GM12891 (cell line): ENCODE measurements around the gene DNAJC5.

ENCODE experiments used
- DNase-seq: peaks from one replicate; pipeline ENCODE4 v3.0.0; 2011; ENCODE audit warnings: low spot score; ENCODE audit not compliant: insufficient read length
- FAIRE-seq: peaks from 2 replicates; lab custom pipeline; 2011; peaks lifted over from hg19 to GRCh38; lab: Jason Lieb, UNC
- PAX5 ChIP-seq: IDR thresholded peaks from 2 replicates; pipeline ENCODE4 v1.6.1; 2011; ENCODE audit warnings: low read length, moderate library complexity, mild to moderate bottlenecking; ENCODE audit not compliant: insufficient read depth, severe bottlenecking
- POLR2A ChIP-seq: IDR thresholded peaks from 2 replicates; pipeline ENCODE4 v1.6.1; 2011; ENCODE audit warnings: low read depth, low read length, control low read depth
- POLR2AphosphoS5 ChIP-seq: IDR thresholded peaks from 2 replicates; pipeline ENCODE4 v1.6.1; 2011; ENCODE audit warnings: low read depth, low read length, control low read depth
- POU2F2 ChIP-seq: IDR thresholded peaks from 2 replicates; pipeline ENCODE4 v1.6.1; 2011; ENCODE audit warnings: low read depth, mild to moderate bottlenecking, control low read depth, low read length, moderate library complexity
- SPI1 ChIP-seq: IDR thresholded peaks from 2 replicates; pipeline ENCODE4 v1.6.1; 2011; ENCODE audit warnings: low read depth, low read length, control low read depth
- TAF1 ChIP-seq: IDR thresholded peaks from 2 replicates; pipeline ENCODE4 v1.6.1; 2011; ENCODE audit warnings: low read depth, low read length, control low read depth

The DNAJC5 gene

GRCh38 chr20:63886054-63886419 lies 8.9 kb upstream of the DNAJC5 start:
- TF ChIP-seq POLR2AphosphoS5, result no peak
- no peak for TF ChIP-seq POU2F2
- no peak for TF ChIP-seq POLR2A
- no peak for TF ChIP-seq PAX5
- TF ChIP-seq TAF1, result no peak
- TF ChIP-seq SPI1, result no peak
- FAIRE-seq, result no peak
- DNase-seq, result no peak

- FAIRE-seq (no peak), DNase-seq (no peak)
- TF ChIP-seq POLR2A, result no peak
- no peak for TF ChIP-seq POU2F2
- TF ChIP-seq PAX5, result no peak
- no peak for TF ChIP-seq POLR2AphosphoS5
- no peak for TF ChIP-seq TAF1
- no peak for TF ChIP-seq SPI1
Observed at GRCh38 chr20:63886921-63887320, 8.0 kb upstream of the DNAJC5 start.

DNA sequence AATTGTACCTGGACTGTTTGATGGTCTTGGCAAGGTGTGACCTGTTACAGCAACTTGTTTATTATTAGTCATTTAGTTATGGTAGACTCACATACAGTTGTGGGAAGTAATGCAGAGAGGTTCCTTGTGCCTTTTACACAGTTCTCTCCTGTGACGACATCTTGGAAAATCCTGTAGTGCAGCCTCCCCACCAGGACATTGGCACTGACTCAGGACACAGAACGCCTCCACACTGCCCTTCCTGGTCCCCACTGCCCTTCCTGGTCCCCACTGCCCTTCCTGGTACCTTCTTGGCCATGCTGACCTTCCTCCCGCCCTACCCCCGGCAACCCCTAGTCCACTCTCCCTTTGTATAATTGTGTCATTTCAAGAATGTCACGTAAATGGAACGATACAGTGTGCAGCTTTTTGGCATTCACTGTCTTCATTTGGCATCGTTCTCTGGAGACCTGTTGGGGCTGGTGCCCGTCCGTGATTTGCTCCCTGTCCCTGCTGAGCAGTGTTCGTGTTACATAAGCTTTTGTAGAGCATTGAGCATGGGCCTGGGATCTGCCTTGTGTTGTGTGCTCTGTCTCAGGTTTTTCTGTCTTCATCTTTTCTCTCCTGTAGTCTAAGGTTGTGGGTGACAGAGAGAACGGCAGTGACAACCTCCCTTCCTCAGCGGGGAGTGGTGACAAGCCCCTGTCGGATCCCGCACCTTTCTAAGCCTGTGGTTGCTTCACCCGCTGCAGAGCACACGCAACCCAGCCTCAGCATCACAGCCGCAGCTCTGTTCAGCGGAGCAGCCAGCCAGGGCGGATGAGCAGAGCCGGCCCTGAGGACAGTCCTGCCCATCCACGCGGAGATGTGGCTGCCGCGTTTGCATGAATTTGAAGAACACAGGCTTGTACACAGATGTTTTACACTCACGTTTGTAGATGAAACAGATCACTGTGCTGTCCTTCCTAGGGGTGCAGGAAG lies 5.4 kb upstream of the DNAJC5 start:
- FAIRE-seq (no peak), DNase-seq (no peak)
- TF ChIP-seq POLR2AphosphoS5 (no peak), POU2F2 (no peak), POLR2A (no peak), PAX5 (no peak), SPI1 (no peak), TAF1 (no peak)

GRCh38 chr20:63890201-63890576 lies 4.7 kb upstream of the DNAJC5 start:
- DNase-seq (no peak), FAIRE-seq (no peak)
- TF ChIP-seq POLR2A (no peak), POLR2AphosphoS5 (no peak), POU2F2 (no peak), TAF1 (no peak), PAX5 (no peak), SPI1 (no peak)

DNA sequence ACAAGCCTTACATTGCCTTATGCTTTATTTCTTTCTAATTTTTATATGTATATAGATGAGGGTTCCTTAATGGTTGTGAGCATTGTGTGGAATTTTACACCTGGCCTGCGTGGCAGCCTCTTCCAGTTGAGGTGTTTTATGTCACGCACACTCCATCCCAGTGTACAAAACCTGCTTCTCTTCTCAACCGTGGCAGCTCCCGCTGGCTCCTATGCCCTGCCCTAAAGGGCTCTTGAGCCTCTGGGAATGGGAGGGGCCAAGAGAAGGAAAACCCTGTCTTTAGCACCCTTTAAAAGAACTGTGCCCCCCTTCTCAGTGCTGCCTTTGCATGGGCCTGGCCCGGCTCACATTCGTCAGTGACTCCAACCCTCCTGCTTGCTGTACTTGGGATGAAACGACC lies 4.3 kb upstream of the DNAJC5 start:
- DNase-seq (no peak), FAIRE-seq (no peak)
- TF ChIP-seq POLR2AphosphoS5 (no peak), POU2F2 (no peak), PAX5 (no peak), TAF1 (no peak), SPI1 (no peak), POLR2A (no peak)

GRCh38 chr20:63891061-63892002 lies 3.6 kb upstream of the DNAJC5 start:
- FAIRE-seq, result no peak
- no peak for DNase-seq
- no peak for TF ChIP-seq SPI1
- TF ChIP-seq POU2F2, result no peak
- TF ChIP-seq PAX5, result no peak
- TF ChIP-seq POLR2AphosphoS5, result no peak
- TF ChIP-seq TAF1, result no peak
- no peak for TF ChIP-seq POLR2A

GRCh38 chr20:63892402-63892801 lies 2.5 kb upstream of the DNAJC5 start:
- TF ChIP-seq SPI1, result no peak
- no peak for TF ChIP-seq POLR2AphosphoS5
- TF ChIP-seq POU2F2, result no peak
- no peak for TF ChIP-seq PAX5
- TF ChIP-seq TAF1, result no peak
- no peak for TF ChIP-seq POLR2A

GRCh38 chr20:63893999-63894357 lies 948 bp upstream of the DNAJC5 start:
- DNase-seq, result no peak
- FAIRE-seq, result no peak
- TF ChIP-seq PAX5 (no peak), SPI1 (no peak), POLR2AphosphoS5 (no peak), POLR2A (no peak), POU2F2 (no peak), TAF1 (no peak)

More at GRCh38 chr20:63892402-63892801, 2.5 kb upstream of the DNAJC5 start:
- FAIRE-seq (no peak), DNase-seq (no peak)

GRCh38 chr20:63895202-63895951 lies 451 bp downstream of the DNAJC5 start:
- FAIRE-seq, result no peak

More at GRCh38 chr20:63895202-63895951, 451 bp downstream of the DNAJC5 start:
- DNase-seq, result no peak
- TF ChIP-seq POU2F2, result no peak
- no peak for TF ChIP-seq POLR2A
- no peak for TF ChIP-seq PAX5
- no peak for TF ChIP-seq TAF1
- TF ChIP-seq SPI1, result no peak
- no peak for TF ChIP-seq POLR2AphosphoS5
